HG02870 (cell line): ENCODE measurements around the gene PTPN23.
A peak's percentile ranks its signal among the peaks of the same experiment; 100 is the strongest.
"Not testable (repeated sequence)": the region's sequence is repeated elsewhere in the genome, so short reads cannot be mapped to it uniquely, and the experiment has no call there.

Experiments used
- ATAC-seq: cut with Tn5 transposase; IDR thresholded peaks from one replicate; pipeline ENCODE4 v1.9.1; 2021; ENCODE audit warnings: mild to moderate bottlenecking, moderate library complexity; ENCODE audit not compliant: unreplicated experiment

Gene PTPN23

GRCh38 chr3:47367631-47368030 is 13.2 kb upstream of the PTPN23 start:
- ATAC-seq: no peak

GRCh38 chr3:47370020-47370419 is 10.8 kb upstream of the PTPN23 start:
- ATAC-seq: not testable (repeated sequence)

GRCh38 chr3:47370887-47371697 is 9.7 kb upstream of the PTPN23 start:
- ATAC-seq: no peak

- no peak for ATAC-seq
Observed at GRCh38 chr3:47374587-47374986, 6.2 kb upstream of the PTPN23 start.

- ATAC-seq: no peak
Observed at GRCh38 chr3:47376393-47376792, 4.4 kb upstream of the PTPN23 start.

- ATAC-seq: no peak
Observed at GRCh38 chr3:47377186-47377585, 3.6 kb upstream of the PTPN23 start.

- no peak for ATAC-seq
Observed at GRCh38 chr3:47378869-47379268, 2.0 kb upstream of the PTPN23 start.

- no peak for ATAC-seq
Observed at GRCh38 chr3:47379411-47379899, 1.4 kb upstream of the PTPN23 start.

- no peak for ATAC-seq
Observed at GRCh38 chr3:47380026-47380600, 708 bp upstream of the PTPN23 start.

GRCh38 chr3:47381317-47382157 is 716 bp downstream of the PTPN23 start:
- ATAC-seq: peak; percentile 50

- ATAC-seq: no peak
Observed at GRCh38 chr3:47384425-47384824, 3.6 kb downstream of the PTPN23 start.

- no peak for ATAC-seq
Observed at GRCh38 chr3:47385007-47385406, 4.2 kb downstream of the PTPN23 start.

GRCh38 chr3:47385796-47386195 is 5.0 kb downstream of the PTPN23 start:
- no peak for ATAC-seq

- ATAC-seq: no peak
Observed at GRCh38 chr3:47392933-47393332, 12.1 kb downstream of the PTPN23 start.

GRCh38 chr3:47394140-47394870 is 13.5 kb downstream of the PTPN23 start:
- no peak for ATAC-seq

GRCh38 chr3:47394881-47395280 is 14.1 kb downstream of the PTPN23 start:
- ATAC-seq: no peak

- no peak for ATAC-seq
Observed at GRCh38 chr3:47398228-47398627, 17.4 kb downstream of the PTPN23 start.

- no peak for ATAC-seq
Observed at GRCh38 chr3:47399016-47399415, 18.2 kb downstream of the PTPN23 start.

- no peak for ATAC-seq
Observed at GRCh38 chr3:47399531-47400270, 18.9 kb downstream of the PTPN23 start.

GRCh38 chr3:47404431-47404876 is 23.6 kb downstream of the PTPN23 start:
- no peak for ATAC-seq
